Transverse colon (tissue), 4 donors: ENCODE results near the gene PDE9A.

Source experiments
- CTCF ChIP-seq, 5 experiments: fragments of 200-600 bp in 3 of 5; fragments of 450-650 bp in 2 of 5; sonication (generic) in 3 of 5; IDR thresholded peaks; 1 replicate in 2 of 5; 2 replicates in 3 of 5; pipeline ENCODE4 v1.5.1; 2016 to 2017; ENCODE audit warnings: antibody characterized with exemption in 5 of 5, inconsistent platforms in 3 of 5, mild to moderate bottlenecking in 2 of 5, moderate library complexity in 1 of 5
- EP300 ChIP-seq: sonication (generic); formaldehyde crosslinking; IDR thresholded peaks from one replicate; pipeline ENCODE4 v1.6.1; 2017; ENCODE audit warnings: antibody characterized with exemption, low read depth
- POLR2A ChIP-seq: fragments of 450-650 bp; IDR thresholded peaks from one replicate; pipeline ENCODE4 v1.6.1; 2016; ENCODE audit warnings: antibody characterized with exemption, mild to moderate bottlenecking, moderate library complexity
- POLR2AphosphoS5 ChIP-seq, 3 donors: sonication (generic); formaldehyde crosslinking; IDR thresholded peaks; one replicate each; pipeline ENCODE4 v1.6.1; 2016; ENCODE audit warnings: antibody characterized with exemption in 3 of 3

DNA sequence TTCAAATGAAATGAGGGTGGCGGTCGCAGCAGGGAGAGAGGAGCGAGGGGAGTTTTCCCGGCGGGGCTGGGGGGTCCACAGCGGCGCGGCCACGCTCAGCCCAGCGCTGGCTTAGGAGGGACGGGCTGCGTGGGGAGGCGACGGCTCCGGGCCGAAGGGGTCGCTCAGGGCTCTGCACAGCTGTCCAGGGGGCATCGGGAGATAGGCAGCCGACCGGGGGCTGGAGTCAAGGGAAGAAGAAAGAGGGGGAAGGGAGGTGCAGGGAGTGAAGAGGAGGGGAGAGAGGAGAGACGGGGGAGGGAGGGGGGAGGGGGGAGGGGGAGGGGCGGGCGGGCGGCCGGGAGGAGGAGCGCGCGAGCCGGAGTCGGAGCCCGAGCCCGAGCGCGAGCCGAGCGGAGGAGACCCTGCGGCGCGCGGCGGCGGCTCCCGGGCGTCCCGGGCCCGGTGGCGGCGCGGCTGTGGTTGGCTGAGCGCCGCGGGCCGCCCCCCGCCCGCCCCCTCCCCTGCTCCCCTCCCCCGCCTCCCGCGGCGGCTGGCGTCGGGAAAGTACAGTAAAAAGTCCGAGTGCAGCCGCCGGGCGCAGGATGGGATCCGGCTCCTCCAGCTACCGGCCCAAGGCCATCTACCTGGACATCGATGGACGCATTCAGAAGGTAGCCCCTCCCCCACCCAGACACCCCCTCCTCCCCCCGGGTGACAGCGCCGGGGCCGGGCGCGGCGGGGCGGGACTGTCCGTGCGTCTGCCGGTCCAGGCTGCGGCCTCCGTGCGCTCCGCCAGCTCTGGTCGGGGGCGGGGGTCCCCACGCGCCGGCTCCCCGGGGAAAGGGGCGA is at the start of gene PDE9A:
- TF ChIP-seq CTCF (IDR thresholded peaks at IDR 0.05) (no peak), POLR2A (no peak), EP300 (no peak), POLR2AphosphoS5 (IDR thresholded peaks at IDR 0.05) (peak in 1 of 3 donors; percentile 7)
